Measurements from ENCODE around the gene NDUFAF2. TPM values are rescaled to one million over a fixed set of nuclear protein-coding genes. Genes with fewer than 3 reads are reported as not detected.

NDUFAF2 gene
- total RNA-seq, 5 donors from 2014 or later (not counting 1 experiment from before 2014, with no cell fraction given), result 10.8 to 18.4 (median 18.0) TPM

- H3K9me3 Mint-ChIP-seq, result peaks cover 15 to 29% (median 15%) of the 10 kb centered on the region in 3 donors
- CTCF ChIA-PET, result no interaction called here
Measured at GRCh38 chr5:61198606-61199005, 253.6 kb downstream of the NDUFAF2 start.

GRCh38 chr5:61200582-61201155 lies 255.7 kb downstream of the NDUFAF2 start:
- peaks cover 15 to 27% (median 19%) of the 10 kb centered on the region in 3 donors for H3K9me3 Mint-ChIP-seq
- Histone ChIP-seq H3K36me3 (ENCODE audit: control insufficient read depth in 2 of 2, extremely low read depth in 1 of 2, insufficient read depth in 1 of 2, low read length in 1 of 2) (no peaks in the 10 kb centered on the region), H3K4me1 (ENCODE audit: control insufficient read depth in 1 of 2, extremely low read depth in 1 of 2, insufficient read depth in 2 of 2, low read length in 2 of 2) (no peaks in the 10 kb centered on the region), H3K4me3 (ENCODE audit: control insufficient read depth in 1 of 2, extremely low read depth in 1 of 2, low read length in 1 of 2) (no peak overlapping the region), H3K27ac (ENCODE audit: low read length) (no peak overlapping the region), H3K27me3 (replicated peaks in 1 of 2; ENCODE audit: control insufficient read depth in 2 of 2, extremely low read depth in 1 of 2, insufficient read depth in 2 of 2, low read length in 1 of 2) (peaks cover 0 to 13% of the 10 kb centered on the region in 2 experiments), H3K9me3 (no peaks in the 10 kb centered on the region)
- peaks cover 0 to 6% (median 0%) of the 10 kb centered on the region in 3 donors for H3K4me1 Mint-ChIP-seq
- ATAC-seq (replicated peaks in 1 of 4), result no peak
- POLR2A ChIA-PET, result no interaction called here
- H3K27me3 Mint-ChIP-seq, result peaks cover 18 to 41% of the 10 kb centered on the region in 2 donors
- peaks cover 3% of the 10 kb centered on the region for H3K36me3 Mint-ChIP-seq
- H3K27ac Mint-ChIP-seq, result no peak overlapping the region
- DNase-seq, result no peak
- 91% methylated on average over 8 of the region's 8 CpGs for WGBS (ENCODE audit: insufficient coverage)
- CTCF ChIA-PET, result interaction anchor here in 1 of 2 donors (1.4 kb wide), 1 partner anchor 458 kb away, joined by 3 read pairs; no protein-coding TSS in a partner anchor
- no peak overlapping the region for H3K4me3 Mint-ChIP-seq

More at GRCh38 chr5:61198606-61199005, 253.6 kb downstream of the NDUFAF2 start:
- Mint-ChIP-seq H3K27ac (no peak overlapping the region), H3K4me3 (no peak overlapping the region), H3K27me3 (peaks cover 20 to 41% of the 10 kb centered on the region in 2 donors), H3K4me1 (peaks cover 0 to 6% (median 0%) of the 10 kb centered on the region in 3 donors), H3K36me3 (peaks cover 3% of the 10 kb centered on the region)
- Histone ChIP-seq H3K4me3 (ENCODE audit: control insufficient read depth in 1 of 2, extremely low read depth in 1 of 2, low read length in 1 of 2) (no peak overlapping the region), H3K4me1 (ENCODE audit: control insufficient read depth in 1 of 2, extremely low read depth in 1 of 2, insufficient read depth in 2 of 2, low read length in 2 of 2) (no peaks in the 10 kb centered on the region), H3K9me3 (no peaks in the 10 kb centered on the region), H3K36me3 (ENCODE audit: control insufficient read depth in 2 of 2, extremely low read depth in 1 of 2, insufficient read depth in 1 of 2, low read length in 1 of 2) (no peaks in the 10 kb centered on the region), H3K27me3 (replicated peaks in 1 of 2; ENCODE audit: control insufficient read depth in 2 of 2, extremely low read depth in 1 of 2, insufficient read depth in 2 of 2, low read length in 1 of 2) (peaks cover 0 to 13% of the 10 kb centered on the region in 2 experiments), H3K27ac (ENCODE audit: low read length) (no peak overlapping the region)
- POLR2A ChIA-PET, result no interaction called here
- DNase-seq (no peak), ATAC-seq (replicated peaks in 1 of 4) (no peak)
- WGBS (ENCODE audit: insufficient coverage), result no CpG with 5 or more reads among the region's 2 CpGs

- DNase-seq (no peak), ATAC-seq (replicated peaks in 1 of 4) (no peak)
- Mint-ChIP-seq H3K4me3 (no peak overlapping the region), H3K4me1 (no peaks in the 10 kb centered on the region), H3K27ac (no peak overlapping the region), H3K36me3 (peaks cover 3% of the 10 kb centered on the region), H3K9me3 (peaks cover 18 to 30% (median 22%) of the 10 kb centered on the region in 3 donors), H3K27me3 (peaks cover 23 to 45% of the 10 kb centered on the region in 2 donors)
- WGBS (ENCODE audit: insufficient coverage), result no CpG with 5 or more reads among the region's 2 CpGs
- POLR2A ChIA-PET, result no interaction called here
- no peak overlapping the region for H3K4me3 ChIP-seq (ENCODE audit: control insufficient read depth in 1 of 2, extremely low read depth in 1 of 2, low read length in 1 of 2)
- H3K27me3 ChIP-seq (replicated peaks in 1 of 2; ENCODE audit: control insufficient read depth in 2 of 2, extremely low read depth in 1 of 2, insufficient read depth in 2 of 2, low read length in 1 of 2), result peaks cover 0 to 13% of the 10 kb centered on the region in 2 experiments
- CTCF ChIA-PET, result no interaction called here
- no peak overlapping the region for H3K27ac ChIP-seq (ENCODE audit: low read length)
- no peaks in the 10 kb centered on the region for H3K9me3 ChIP-seq
- no peaks in the 10 kb centered on the region for H3K36me3 ChIP-seq (ENCODE audit: control insufficient read depth in 2 of 2, extremely low read depth in 1 of 2, insufficient read depth in 1 of 2, low read length in 1 of 2)
- no peaks in the 10 kb centered on the region for H3K4me1 ChIP-seq (ENCODE audit: control insufficient read depth in 1 of 2, extremely low read depth in 1 of 2, insufficient read depth in 2 of 2, low read length in 2 of 2)
Measured at GRCh38 chr5:61202213-61202612, 257.2 kb downstream of the NDUFAF2 start.

Other genes with a start within 250 kb of the NDUFAF2 start
- gene DEPDC1B, start 245.0 kb upstream of the NDUFAF2 start, total RNA-seq, result under 1 TPM; 0.44 to 0.98 (median 0.64) TPM
- gene ELOVL7, start 100.9 kb upstream of the NDUFAF2 start, total RNA-seq, result under 1 TPM; 0.13 to 0.70 (median 0.29) TPM
- gene ERCC8, start 135 bp upstream of the NDUFAF2 start, total RNA-seq, result 10 to 100 TPM in 1 of 5 donors, 1 to 10 TPM in 4; 6.8 to 10.1 (median 7.3) TPM
- gene SMIM15, start 217.3 kb downstream of the NDUFAF2 start, total RNA-seq, result 10 to 100 TPM; 18.0 to 34.8 (median 33.8) TPM

All from T-cell (primary cell).